Kidney (tissue), 14 donors: Measurements from ENCODE around the gene SEMA4A. TPM values are rescaled to one million over a fixed set of nuclear protein-coding genes. Genes with fewer than 3 reads are reported as not detected.
"Not testable (repeated sequence)": the region's sequence is repeated elsewhere in the genome, so short reads cannot be mapped to it uniquely, and the experiment has no call there.

Experiments used
- DNase-seq, 5 donors: peaks; one replicate each; pipeline ENCODE4 v3.0.0-alpha.2; 2013 to 2020
- FAIRE-seq: peaks from 2 replicates; lab custom pipeline; 2012; peaks lifted over from hg19 to GRCh38; lab: Jason Lieb, UNC
- H3K27ac ChIP-seq, 2 donors: one replicate each; pipeline ENCODE4 v1.7.0; 2013; ENCODE audit warnings: low read depth in 2 of 2, low read length in 2 of 2, inconsistent platforms in 1 of 2
- H3K27me3 ChIP-seq: one replicate; pipeline ENCODE4 v1.7.1; 2013; ENCODE audit warnings: low read length, inconsistent platforms; ENCODE audit not compliant: control insufficient read depth, insufficient read depth
- H3K36me3 ChIP-seq, 3 donors: one replicate each; pipeline versions ENCODE4 v1.7.0 to v1.7.1; 2013; ENCODE audit warnings: low read length in 3 of 3, control low read depth in 1 of 3, inconsistent platforms in 1 of 3; ENCODE audit not compliant: insufficient read depth in 3 of 3, control insufficient read depth in 2 of 3
- H3K4me1 ChIP-seq, 3 donors: one replicate each; pipeline versions ENCODE4 v1.7.0 to v1.7.1; 2013; ENCODE audit warnings: low read length in 3 of 3, inconsistent platforms in 1 of 3, low read depth in 1 of 3; ENCODE audit not compliant: control insufficient read depth in 2 of 3, insufficient read depth in 2 of 3
- H3K4me3 ChIP-seq, 3 donors: one replicate each; pipeline versions ENCODE4 v1.7.0 to v1.8.1; 2013; ENCODE audit warnings: low read length in 3 of 3, control low read depth in 1 of 3, inconsistent platforms in 1 of 3
- H3K9ac ChIP-seq, 3 donors: one replicate each; pipeline versions ENCODE4 v1.7.0 to v1.7.1; 2013; ENCODE audit warnings: low read length in 3 of 3, control low read depth in 1 of 3, inconsistent platforms in 1 of 3
- H3K9me3 ChIP-seq, 3 donors: one replicate each; pipeline versions ENCODE4 v1.7.0 to v1.7.1; 2013; ENCODE audit warnings: low read length in 3 of 3, control low read depth in 1 of 3, inconsistent platforms in 1 of 3; ENCODE audit not compliant: control insufficient read depth in 2 of 3, insufficient read depth in 1 of 3
- CTCF ChIP-seq: IDR thresholded peaks from 3 replicates; pipeline ENCODE4 v1.5.1; 2012; ENCODE audit warnings: mild to moderate bottlenecking, moderate library complexity, borderline replicate concordance; ENCODE audit not compliant: insufficient read depth; ENCODE audit errors: extremely low read depth
- intact Hi-C: fragments of 100-400 bp; cut with DNase I; formaldehyde crosslinking; loops from one replicate; pipeline ENCODE4 v1.11.1; 2022
- polyA plus RNA-seq: library from polyadenylated mRNA; stranded (reverse); fragments of 350-450 nt; fragmentation: Illumina TruSeq; extraction: RNeasy Lipid Tissue Mini Kit (QIAGEN cat#74804); gene quantifications from one replicate; pipeline ENCODE4 v1.2.3, GENCODE V29; 2014; ENCODE audit warnings: low read depth, low replicate concordance; ENCODE audit not compliant: insufficient read depth
- total RNA-seq: library from RNA; stranded (reverse); fragmentation: NEBNext Ultra II Directional; extraction: Animal tissue kit (Norgen Biotek cat#: 25700); gene quantifications from one replicate; pipeline ENCODE4 v1.2.1, GENCODE V29; 2021
- donor health status: control.
- donor health status: control.
- donor health status: control.
- donor health status: control.
- donor health status: control.
- donor health status: DM: yes; HTN: yes; CAD: no.
- donor health status: Normal renal cell carcinoma (clear cell type).

The SEMA4A gene
- total and polyA plus RNA-seq, 2 donors from 2014 or later = 16.4 to 45.9 TPM

GRCh38 chr1:156118177-156118868 lies 35.1 kb upstream of the SEMA4A start:
- H3K36me3 ChIP-seq = no peaks in the 10 kb centered on the region
- DNase-seq (peak in 4 of 5 donors; percentile 34 to 89 (median 48)), FAIRE-seq (no peak)
- peak overlapping the region; percentile 89 to 92 for H3K27ac ChIP-seq
- H3K27me3 ChIP-seq = no peaks in the 10 kb centered on the region
- no peaks in the 10 kb centered on the region for H3K9me3 ChIP-seq
- intact Hi-C loops = no loop called here
- peaks cover 8 to 48% (median 45%) of the 10 kb centered on the region in 3 donors for H3K4me1 ChIP-seq
- peak overlapping the region in 2 of 3 donors; percentile 59 to 72 for H3K9ac ChIP-seq
- peak overlapping the region in 2 of 3 donors; percentile 68 to 72 for H3K4me3 ChIP-seq
- no peak for TF ChIP-seq CTCF

- DNase-seq = peak in 1 of 5 donors; percentile 79
- Histone ChIP-seq H3K9ac (no peak overlapping the region), H3K4me3 (peak overlapping the region in 1 of 3 donors; percentile 28), H3K9me3 (no peaks in the 10 kb centered on the region), H3K36me3 (no peaks in the 10 kb centered on the region), H3K27ac (peak overlapping the region; percentile 47 to 57), H3K4me1 (peaks cover 12 to 56% (median 50%) of the 10 kb centered on the region in 3 donors), H3K27me3 (no peaks in the 10 kb centered on the region)
- no peak for FAIRE-seq
- TF ChIP-seq CTCF = no peak
- intact Hi-C loops = no loop called here
Observed at GRCh38 chr1:156119503-156120209, 33.7 kb upstream of the SEMA4A start.

GRCh38 chr1:156120318-156120717 lies 33.1 kb upstream of the SEMA4A start:
- no peak for TF ChIP-seq CTCF
- peaks cover 12 to 62% (median 51%) of the 10 kb centered on the region in 3 donors for H3K4me1 ChIP-seq
- H3K4me3 ChIP-seq = peak overlapping the region in 1 of 3 donors; percentile 28
- DNase-seq = no peak
- no peaks in the 10 kb centered on the region for H3K27me3 ChIP-seq
- H3K36me3 ChIP-seq = no peaks in the 10 kb centered on the region
- peak overlapping the region; percentile 47 to 57 for H3K27ac ChIP-seq
- intact Hi-C loops = no loop called here
- H3K9ac ChIP-seq = no peak overlapping the region
- no peaks in the 10 kb centered on the region for H3K9me3 ChIP-seq
- FAIRE-seq = no peak

- H3K27me3 ChIP-seq, DNase-seq, intact Hi-C loops, H3K9me3 ChIP-seq, H3K36me3 ChIP-seq, FAIRE-seq: not testable (repeated sequence)
- Histone ChIP-seq H3K4me1 (peaks cover 12 to 63% (median 51%) of the 10 kb centered on the region in 3 donors), H3K4me3 (peak overlapping the region in 1 of 3 donors; percentile 22), H3K9ac (peak overlapping the region in 1 of 3 donors; percentile 59), H3K27ac (peak overlapping the region; percentile 51 to 59)
Observed at GRCh38 chr1:156121005-156121404, 32.4 kb upstream of the SEMA4A start.
